ENCODE measurements around the gene ACOXL.

ACOXL gene

DNA sequence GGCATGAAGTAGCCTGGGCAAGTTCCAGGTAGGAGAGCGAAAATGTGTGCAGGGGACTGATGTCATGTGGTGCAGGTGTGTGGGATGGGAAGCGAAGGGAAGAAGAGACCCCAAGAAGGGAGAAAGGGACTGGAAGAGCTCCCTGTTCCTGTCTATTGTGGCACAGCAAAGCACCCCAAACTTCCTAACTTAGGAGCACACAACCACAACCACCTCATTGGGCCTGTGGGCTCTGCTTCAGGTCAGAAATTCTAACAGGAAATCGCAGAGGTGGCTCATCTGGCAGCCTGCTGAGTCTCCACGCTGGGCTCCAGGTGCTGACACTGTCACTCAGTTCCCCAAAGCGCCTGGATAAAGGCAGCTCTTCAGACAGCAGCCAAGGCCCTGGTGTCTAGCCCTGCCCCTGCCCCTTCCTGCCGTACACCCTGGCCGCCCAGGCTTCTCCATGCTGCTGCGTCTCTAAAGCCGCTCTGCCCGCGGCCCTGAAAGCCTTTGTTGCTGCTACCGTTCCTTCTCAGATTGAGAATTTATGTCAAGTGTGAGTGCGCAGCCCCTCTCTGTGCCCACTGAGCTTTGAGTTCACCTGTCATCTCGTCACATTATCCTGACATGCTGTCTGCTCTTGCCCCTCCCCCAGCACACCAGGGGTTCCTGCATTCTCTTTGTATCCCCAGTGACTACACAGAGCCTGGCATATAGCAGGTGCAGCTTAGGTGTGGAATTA, 248.1 kb downstream of the ACOXL start:
- no peak for DNase-seq

DNA sequence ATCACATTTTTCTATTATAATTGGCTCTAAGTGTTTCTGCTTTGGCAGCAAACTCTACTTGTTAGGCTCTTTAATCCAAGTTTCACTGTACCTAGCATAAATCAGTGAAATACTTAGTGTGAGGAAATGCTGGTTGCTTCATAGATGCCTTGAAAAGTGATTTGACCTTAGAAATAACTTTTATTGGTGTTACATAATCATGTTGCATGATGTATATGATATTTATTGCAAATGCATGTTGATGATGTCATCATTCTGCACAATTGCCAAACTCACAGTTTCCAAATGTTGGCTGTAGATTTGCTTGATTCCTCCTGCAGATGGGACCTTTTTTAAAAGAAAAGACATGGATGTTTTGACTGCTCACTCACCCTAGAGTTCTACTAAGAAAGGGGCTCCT, 250.8 kb downstream of the ACOXL start:
- DNase-seq: no peak

DNA sequence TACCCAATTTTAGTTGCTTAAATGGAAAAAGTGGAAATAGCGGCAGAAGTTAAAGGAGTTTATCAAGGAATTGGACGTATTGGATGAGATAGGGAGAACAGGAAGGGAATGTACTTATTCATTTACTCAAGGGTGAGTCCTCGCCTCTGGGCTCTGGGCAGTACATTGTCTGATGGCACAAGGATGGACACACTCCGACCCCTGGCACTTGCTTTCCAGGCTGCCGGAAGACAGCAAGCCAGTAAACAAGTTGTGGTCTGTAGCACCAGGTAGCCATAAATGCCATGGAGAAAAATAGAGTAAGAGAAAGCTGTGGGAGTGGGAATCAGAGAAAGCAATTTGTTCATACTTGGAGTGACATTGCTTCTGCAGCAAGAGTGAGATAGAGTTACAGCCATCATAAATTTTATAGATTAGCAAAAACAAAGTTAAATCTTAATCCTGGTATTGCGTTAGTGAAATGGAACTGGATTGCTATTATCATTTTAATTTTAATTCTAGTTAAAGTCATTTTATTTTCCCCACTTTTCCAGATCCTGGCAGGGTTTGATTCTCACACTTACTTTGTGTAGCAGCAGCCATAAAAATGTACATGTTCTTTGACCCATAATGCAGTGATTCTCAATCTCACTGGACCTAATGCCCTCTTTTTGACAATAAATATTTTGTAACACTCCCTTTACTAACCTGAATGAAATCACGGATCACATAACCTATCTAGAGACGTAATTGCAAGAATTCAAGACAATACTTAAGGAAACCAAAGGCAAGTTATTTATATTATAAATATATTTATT, 252.5 kb downstream of the ACOXL start:
- no peak for DNase-seq

DNA sequence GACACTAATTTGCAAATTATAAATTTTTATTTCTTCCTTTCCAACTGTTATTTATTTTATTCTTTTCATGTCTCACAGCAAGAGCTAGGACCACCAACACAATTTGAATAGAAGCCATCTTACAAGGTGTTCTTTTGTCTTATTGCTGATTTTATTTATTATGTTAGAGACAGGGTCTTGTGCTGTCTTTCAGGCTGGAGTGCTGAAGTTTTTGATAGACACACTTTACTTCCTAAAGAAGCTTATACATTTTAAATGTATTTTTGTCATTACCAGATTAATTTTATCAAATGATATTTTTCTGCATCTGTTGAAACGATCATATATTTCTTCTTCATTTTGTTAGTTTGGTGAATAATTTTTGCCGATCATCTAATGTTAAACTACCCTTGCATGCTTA, 258.1 kb downstream of the ACOXL start:
- no peak for DNase-seq

DNA sequence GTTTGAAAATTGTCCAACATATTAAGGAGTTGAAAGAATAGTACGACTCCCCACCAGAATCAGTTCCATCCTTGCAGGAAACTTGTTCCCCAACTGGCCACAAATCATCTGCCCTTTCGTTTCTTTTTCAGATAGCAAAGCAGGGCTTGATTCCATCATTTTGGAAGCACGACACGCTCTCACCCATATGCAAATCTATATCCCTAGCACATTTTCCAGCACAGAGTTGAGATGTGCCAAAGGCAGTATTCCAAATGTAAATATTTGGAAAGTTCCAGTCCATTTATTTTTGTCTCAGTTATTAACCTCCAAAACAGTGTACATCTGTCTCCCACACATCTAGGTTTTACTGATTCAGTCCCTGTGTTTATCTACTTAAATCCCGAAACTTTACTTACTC, 259.5 kb downstream of the ACOXL start:
- DNase-seq: no peak

DNA sequence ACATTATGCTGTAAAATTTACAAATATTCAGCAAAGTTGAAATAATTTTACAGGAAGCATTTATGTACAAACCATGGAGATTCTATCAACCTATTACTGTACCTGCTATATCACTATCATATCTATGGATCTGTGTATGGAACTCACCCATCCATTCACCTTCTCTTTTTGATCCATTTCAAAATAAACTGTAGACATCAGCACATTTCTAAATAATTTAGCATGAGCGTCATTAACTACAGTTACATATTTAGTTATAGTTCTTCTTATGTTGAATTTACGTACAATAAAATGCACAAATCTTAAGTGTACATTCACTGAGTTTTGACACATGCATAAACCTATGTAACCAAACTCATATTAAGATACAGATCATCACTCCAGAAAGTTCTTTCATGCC, 260.5 kb downstream of the ACOXL start:
- DNase-seq: no peak

DNA sequence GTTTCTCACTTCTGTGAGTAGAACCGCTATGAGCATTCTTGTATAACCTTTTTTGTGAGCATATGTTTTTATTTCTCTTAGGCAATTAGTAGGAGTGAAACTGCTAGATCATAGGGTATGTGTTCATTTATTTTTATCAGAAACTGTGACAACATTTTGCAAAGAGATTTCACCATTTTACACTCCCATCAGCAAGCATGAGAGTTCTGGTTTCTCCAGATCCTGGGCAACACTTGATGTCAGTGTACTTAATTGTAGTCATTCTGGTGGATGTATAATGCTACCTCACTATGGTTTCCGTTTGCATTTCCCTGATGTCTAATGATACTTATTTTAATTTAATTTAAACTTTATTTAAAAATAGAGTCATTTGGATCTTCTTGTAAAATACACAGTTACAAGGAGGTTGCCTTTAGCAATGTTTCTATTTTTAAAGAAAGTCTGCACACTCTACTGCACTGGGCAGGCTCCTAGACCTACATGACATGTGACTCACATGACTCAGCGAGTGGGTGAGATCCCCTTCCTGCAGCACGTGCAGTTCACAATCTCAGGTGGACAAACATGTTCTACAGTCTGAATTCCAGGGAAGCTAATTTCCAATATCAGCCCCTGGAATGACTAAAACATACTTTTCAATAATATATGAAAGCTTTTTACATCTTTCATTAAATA, 261.3 kb downstream of the ACOXL start:
- no peak for DNase-seq

DNA sequence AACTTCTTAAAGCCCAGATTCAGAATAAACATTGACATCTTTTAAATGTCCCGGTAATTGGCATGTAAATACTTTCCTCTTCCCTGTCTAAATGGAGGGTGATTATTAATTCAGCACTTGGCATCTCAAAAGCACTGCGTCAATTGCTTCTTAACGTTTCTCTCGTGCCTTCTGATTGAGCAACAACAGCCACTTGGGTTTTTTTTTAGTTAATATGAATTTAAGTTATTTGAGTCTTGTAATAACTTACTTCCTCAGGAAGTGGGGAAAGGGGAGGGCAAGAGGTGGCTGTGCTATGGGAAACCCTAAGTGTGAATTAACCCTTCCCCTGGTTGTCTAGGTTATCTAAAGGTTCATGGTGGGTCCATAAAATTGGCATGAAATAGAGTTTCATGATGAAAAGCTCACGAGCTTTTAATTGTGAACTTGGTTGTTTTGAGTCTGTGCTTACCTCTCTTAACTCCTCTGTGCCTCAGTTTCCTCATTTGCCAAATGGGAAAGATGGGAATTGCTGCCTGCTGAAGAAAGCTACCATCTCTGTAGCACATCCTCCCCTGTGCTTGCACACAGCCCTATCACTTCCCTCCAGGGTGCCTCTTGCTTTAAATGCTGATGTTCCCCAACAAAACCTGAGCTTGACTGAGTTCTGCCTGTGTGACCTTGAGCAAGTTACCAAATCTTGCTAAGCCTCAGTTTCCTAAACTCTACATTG, 262.0 kb downstream of the ACOXL start:
- no peak for DNase-seq

DNA sequence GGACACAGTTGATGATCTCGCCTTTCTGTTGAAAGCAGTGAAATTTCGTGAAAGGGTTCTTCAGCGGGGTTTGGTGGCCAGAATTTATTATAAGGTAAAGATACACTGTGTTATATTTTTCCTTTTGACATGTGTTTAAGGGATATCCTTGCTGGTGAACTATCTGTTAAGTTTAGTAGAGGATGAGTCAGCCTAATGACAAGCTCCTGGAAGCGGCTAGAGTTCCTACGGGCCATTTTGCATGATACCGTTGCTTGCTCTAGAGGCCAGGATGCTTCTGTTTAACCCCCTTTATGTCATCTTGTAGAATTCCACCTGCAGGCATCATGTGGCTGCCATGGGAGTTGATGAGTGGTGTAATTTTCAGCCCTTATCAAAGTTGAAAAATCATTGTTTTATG, 263.5 kb downstream of the ACOXL start:
- DNase-seq: no peak

DNA sequence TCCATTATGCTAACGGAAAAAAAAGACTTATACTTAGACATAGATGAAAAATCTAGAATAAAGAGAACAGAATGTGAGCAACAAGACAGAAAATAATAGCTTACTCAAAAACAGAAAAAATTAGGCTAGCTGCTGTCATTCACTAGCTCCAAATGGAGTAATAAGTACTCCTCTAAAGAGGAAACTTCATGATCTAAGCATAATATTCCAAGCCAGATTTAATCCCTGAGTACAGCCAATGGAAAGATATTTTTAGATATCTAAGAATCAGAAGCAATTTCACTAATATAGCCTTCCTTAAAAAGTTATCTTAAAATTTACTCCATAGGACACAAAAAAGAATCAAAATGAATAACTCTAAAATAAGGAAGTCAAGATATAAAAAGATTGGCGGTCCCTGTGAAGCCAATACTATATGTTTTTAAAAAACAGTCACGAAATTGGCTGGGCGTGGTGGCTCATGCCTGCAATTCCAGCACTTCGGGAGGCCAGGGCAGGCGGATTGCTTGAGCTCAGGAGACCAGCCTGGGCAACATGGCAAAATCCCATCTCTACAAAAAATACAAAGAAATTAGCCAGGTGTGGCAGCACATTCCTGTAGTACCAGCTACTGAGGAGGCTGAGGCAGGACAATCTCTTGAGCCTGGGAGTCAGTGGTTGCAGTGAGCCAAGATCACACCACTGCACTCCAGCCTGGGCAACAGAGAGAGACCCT, 265.1 kb downstream of the ACOXL start:
- DNase-seq: no peak

DNA sequence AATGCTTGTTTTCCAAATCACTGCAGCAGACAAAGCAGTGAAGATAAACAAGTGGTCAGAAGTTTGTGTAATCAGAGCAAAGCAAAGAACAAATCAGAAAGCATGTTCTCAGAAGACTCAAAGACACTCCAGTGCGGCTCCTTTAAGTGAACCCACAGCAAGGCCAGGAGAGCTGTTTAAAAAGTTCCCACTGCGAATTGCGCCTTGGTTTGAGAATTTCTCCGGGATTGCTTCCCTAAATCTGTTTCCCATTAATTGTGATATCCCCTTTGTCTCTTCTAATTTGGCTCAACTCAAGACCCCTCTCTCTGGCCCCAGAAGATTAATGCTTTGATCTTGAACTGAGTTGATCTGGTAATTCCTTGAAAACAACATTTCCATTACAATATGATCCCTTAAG, 265.9 kb downstream of the ACOXL start:
- no peak for DNase-seq

DNA sequence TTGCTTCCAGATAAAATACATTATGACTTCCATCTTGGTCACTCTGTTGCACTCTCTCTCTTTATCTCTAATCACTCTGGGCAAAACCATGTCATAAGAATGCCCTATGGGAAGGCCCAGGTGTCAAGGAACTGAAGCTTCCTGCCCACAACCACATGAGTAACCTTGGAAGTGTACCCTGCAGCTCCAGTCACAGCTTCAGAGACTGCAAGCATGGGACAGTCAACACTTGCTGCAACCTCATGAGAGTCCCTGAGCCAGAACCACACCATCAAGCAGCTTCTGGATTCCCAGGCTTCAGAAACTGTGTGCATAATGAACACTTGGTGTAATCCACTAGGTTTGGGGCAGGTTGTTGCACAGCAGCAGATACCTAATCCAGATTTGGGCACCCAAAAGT, 267.3 kb downstream of the ACOXL start:
- DNase-seq: no peak

DNA sequence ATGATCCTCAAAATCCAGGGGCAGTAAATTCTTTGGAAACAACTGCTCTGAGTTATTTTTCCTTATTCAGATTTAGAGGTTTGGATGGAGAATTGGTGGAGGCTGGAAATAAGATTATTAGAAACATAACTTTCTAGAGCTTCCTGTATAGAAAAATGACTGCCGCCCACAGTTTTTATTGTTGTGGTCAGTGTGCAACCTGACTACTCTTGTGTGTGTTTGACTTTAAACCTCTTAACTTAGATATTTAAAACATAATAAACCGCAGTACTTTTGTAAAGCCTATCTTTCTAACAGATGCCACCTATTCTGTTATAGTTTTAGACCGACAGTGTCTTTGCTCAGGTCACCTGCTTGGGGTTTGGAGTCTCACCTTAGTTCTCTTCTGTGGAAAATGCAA, 272.9 kb downstream of the ACOXL start:
- no peak for DNase-seq

DNA sequence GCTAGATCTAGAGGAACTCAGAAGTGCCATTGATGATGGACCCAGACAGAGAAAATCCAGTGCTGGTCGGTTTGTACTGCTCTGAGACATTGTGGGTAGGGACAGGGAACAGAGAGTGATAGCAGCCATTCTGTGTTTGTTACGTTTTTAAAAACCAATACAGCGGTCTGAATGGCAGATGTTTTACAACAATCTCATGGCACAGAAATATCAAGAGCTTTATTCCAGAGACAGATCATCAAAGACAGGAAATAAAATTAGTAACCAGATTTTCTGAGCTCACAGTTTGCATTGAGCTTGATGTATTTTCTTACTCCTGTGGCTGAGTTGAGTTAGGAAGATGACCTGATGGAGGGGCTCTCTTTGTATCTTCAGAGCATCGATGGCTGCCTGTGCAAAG, 273.4 kb downstream of the ACOXL start:
- DNase-seq: no peak

DNA sequence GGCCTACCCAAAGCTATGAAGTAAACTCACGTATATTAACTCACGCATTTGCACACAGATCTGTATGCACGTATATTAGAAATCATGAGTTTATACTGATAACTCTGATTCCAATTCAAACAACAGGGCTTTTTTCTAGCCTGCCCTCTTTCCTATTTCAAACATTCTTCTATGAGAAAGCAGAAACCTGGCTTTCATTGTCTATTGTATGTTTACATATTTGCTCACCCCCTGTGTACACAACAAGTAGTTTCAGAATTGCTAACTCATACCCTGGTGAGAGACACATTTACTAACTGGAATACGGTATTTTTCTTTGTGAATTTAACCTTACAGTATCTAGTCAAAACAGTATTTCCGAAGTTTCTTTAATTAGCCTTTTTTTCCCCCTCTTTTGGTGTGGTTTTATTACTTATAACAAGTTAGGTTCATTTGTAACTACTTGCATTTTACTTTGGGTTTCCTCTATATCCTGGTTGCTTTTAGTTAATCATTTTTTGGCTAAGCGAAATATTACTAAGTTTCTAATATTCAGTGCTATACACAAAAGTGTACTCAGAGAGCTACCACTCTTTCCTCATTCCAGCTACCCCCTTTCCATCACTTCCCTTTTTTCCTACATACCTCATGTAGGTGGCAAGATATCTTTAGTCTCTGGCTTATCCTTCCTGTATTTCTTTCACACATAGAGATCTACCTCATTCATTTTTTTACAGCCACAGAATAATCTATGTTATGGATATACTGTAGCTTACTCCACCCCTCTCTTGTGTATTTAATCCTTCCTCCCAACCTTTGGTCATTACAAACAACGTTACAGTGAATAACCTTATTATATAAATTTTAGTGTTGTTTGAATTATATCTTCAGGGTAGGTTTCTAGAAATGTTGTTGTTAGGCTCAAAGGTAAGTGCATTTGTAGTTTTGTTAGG, 275.6 kb downstream of the ACOXL start:
- DNase-seq: no peak

DNA sequence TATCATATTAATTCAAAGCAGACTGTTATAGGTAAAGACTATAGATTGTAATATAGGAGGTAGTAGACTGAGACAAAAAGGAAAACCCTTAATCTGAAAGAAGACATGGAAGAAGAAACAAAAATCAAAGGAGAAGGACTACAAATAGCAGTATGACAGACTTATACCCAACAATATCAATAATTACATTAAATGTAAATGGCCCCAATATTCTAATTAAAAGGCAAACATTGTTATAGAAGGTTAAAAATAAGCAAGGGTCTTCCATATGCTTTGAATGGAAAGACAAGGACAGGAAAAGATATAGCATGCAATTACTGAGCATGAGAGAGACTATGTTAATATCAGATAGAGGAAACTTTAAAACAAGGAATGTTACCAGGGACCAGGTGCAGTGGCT, 278.8 kb downstream of the ACOXL start:
- DNase-seq: no peak

DNA sequence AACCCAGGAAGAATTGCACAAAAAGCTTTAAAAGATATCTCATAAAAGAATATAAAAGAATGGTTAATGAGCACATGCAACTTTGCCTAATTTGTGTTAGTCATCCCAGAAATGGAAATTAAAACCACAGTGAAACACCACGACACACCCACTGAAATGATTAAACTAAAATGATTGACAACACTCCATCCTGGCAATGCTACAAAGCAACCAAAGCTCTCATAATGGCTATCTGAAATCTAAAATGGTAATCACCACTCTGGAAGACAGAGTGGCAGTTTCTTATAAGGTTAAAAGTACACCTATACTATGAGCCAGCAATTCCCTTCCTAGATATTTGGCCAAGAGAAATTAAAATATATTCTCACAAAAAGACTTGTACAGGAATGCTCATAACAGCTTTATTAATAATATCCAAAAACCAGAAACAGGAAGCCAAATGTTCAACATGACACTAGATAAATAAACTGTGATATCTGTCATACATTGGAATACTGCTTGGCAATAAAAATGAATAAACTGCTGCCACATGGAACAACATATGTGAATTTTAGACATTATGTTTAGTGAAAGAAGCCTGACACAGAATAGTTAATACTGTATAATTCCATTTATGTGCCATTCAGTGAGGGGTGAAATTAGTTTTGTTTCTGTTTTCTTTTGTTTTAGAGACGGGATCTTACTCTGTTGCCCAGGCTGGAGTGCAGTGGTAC, 283.1 kb downstream of the ACOXL start:
- no peak for DNase-seq

DNA sequence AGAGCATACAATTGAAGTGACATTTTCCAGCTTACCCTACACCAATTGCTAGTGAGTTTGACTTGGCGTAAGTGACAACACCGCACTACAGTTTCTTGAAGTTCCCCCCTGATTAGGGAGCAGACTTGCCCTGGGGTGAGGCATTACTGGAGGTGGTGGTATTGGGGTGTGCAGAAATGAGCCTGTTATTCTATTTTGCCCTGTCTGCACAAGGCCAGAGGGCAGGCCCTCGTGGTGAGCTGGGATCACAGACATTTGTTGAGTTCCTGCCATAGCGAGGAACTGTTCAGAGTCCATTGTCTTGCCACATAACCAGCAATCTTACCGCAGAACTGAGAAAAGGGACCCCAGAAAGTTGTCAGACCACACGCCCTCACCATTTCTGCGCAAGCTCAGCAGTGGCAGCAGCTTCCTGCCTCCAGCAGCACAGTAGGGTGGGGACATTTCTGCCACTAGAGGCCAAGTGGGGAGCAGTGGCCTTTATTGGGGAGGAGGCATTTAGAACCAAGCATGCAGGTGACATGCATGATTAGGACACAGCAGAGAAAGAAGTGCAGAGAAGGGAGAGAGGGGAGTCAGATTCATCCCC, 284.8 kb downstream of the ACOXL start:
- DNase-seq: no peak

DNA sequence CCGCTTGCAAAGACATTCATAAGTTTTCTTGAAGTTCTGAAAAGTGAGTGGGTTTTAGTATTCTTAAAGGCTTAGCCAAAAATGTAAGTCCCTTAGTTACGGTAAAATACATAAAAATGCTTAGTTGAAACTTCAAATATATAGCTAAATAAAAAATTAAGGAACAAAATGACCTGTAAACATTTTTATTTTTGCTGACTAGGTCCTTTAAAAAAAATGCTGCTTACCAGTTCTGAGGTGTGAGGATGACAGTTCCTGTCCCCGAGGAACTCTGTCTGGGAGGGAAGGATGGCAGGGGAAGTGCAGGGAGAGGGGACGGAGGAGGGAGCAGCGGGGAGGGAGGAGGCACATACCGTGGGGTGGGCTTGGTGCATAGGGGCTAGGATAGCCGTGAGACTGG, 285.5 kb downstream of the ACOXL start:
- no peak for DNase-seq

DNA sequence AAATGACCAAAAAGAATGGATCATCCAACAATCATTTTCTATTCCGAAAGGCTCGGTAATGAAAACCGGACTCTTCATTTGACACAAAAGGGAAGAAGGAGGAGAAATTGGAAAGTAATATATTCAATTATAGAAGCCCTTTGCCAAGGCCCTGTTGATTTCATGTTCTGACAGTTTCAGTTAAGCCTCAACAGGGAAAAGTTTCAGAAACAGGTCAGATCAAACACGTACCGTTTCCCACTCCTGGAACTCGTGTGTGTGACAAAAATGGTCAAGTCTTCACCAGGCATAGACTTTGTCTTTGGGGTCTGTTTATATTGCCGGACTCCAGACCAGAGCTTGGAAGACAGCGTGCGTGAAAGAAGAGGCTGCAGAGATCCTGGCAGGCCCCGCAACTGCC, 287.0 kb downstream of the ACOXL start:
- DNase-seq: no peak

DNA sequence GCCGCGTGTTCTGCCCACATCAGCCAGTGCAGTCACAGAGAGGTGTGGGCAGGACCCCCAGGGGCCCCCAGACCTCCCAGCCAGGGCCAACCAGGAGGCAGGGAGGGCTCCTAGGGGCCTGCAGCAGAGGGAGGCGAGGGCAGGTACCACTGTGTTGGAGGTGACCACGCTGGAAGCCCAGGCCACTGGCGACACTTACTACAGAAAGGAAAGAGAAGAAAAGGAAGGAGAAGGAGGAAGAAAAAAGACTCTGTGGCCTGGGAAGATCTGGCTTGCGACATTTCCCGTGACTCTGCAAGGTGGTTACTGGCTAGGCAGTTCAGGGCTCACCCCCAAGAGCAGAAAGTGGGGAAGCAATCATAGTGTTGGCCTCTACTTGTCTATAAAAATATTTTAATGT, 290.3 kb downstream of the ACOXL start:
- DNase-seq: no peak
